SU-DHL-6 (cell line): ENCODE data around the gene TRNT1.

Experiments
- EZH2phosphoT487 ChIP-seq: fragments of 200-600 bp; sonication (generic), shearing (Covaris generic); conservative IDR thresholded peaks from 2 replicates; pipeline ENCODE4 v1.6.1; 2018; ENCODE audit warnings: mild to moderate bottlenecking, antibody characterized with exemption, low read length, moderate library complexity, mixed read lengths
- TF ChIP-seq, protein P1 (sequence below): fragments of 200-600 bp; sonication (generic); IDR thresholded peaks from one replicate; pipeline ENCODE4 v1.5.1; 2017; ENCODE audit warnings: antibody characterized with exemption, mild to moderate bottlenecking, low read length, moderate library complexity; ENCODE audit not compliant: insufficient read depth, poor library complexity, severe bottlenecking

DNA sequence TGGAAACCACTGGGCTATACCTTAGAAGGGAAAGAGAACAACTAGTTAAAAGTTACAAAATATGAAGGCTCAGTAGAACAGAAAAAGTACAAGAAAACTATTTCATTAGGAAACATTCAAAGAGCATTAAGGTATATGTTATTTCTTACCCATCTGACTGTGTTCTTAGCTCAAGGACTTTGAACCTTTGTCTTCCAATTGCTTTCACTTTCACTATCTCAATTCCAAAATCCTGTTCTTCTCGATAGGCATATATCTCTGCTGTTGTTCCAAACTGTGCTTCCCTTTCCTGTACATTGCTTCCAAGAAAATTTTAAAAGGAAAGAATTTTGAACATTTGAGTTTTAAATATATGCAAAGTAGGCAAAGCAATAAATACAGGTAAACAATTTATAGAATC is 45.9 kb downstream of the TRNT1 start:
- TF ChIP-seq EZH2phosphoT487, result no peak
- TF ChIP-seq, protein P1, sequence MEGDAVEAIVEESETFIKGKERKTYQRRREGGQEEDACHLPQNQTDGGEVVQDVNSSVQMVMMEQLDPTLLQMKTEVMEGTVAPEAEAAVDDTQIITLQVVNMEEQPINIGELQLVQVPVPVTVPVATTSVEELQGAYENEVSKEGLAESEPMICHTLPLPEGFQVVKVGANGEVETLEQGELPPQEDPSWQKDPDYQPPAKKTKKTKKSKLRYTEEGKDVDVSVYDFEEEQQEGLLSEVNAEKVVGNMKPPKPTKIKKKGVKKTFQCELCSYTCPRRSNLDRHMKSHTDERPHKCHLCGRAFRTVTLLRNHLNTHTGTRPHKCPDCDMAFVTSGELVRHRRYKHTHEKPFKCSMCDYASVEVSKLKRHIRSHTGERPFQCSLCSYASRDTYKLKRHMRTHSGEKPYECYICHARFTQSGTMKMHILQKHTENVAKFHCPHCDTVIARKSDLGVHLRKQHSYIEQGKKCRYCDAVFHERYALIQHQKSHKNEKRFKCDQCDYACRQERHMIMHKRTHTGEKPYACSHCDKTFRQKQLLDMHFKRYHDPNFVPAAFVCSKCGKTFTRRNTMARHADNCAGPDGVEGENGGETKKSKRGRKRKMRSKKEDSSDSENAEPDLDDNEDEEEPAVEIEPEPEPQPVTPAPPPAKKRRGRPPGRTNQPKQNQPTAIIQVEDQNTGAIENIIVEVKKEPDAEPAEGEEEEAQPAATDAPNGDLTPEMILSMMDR, result no peak
